ENCODE measurements around the gene SPTAN1. TPM values are rescaled to one million over a fixed set of nuclear protein-coding genes. Genes with fewer than 3 reads are reported as not detected.

Gene SPTAN1
- total and polyA plus RNA-seq, 3 donors from 2014 or later = 299 to 665 (median 653) TPM

GRCh38 chr9:128669786-128670185 is 117.4 kb downstream of the SPTAN1 start:
- H3K27me3 ChIP-seq = no peaks in the 10 kb centered on the region
- H3K9me3 ChIP-seq = no peaks in the 10 kb centered on the region
- no peaks in the 10 kb centered on the region for H3K36me3 ChIP-seq (ENCODE audit: low read depth, missing control alignments)
- H3K4me3 ChIP-seq = no peak overlapping the region
- no peak overlapping the region for H3K27ac ChIP-seq
- no peak for DNase-seq
- intact Hi-C loops (cut with DNase I; ENCODE audit: low total_unique reads) = no loop called here
- 93 to 100% methylated on average over 4 to 6 of the region's 6 CpGs for WGBS, 2 donors
- H3K4me1 ChIP-seq = no peaks in the 10 kb centered on the region
- TF ChIP-seq CTCF (IDR thresholded peaks at IDR 0.05) = no peak
- no peak for TF ChIP-seq POLR2A (IDR thresholded peaks at IDR 0.05)

- H3K4me3 ChIP-seq = no peak overlapping the region
- 90 to 98% methylated on average over 4 of the region's 4 CpGs for WGBS, 2 donors
- no peaks in the 10 kb centered on the region for H3K4me1 ChIP-seq
- H3K9me3 ChIP-seq = no peaks in the 10 kb centered on the region
- TF ChIP-seq CTCF (IDR thresholded peaks at IDR 0.05) (no peak), POLR2A (IDR thresholded peaks at IDR 0.05) (no peak)
- H3K36me3 ChIP-seq (ENCODE audit: low read depth, missing control alignments) = no peaks in the 10 kb centered on the region
- H3K27me3 ChIP-seq = no peaks in the 10 kb centered on the region
- DNase-seq = no peak
- intact Hi-C loops (cut with DNase I; ENCODE audit: low total_unique reads) = no loop called here
- no peak overlapping the region for H3K27ac ChIP-seq
Observed at GRCh38 chr9:128675382-128675781, 123.0 kb downstream of the SPTAN1 start.

GRCh38 chr9:128677794-128678193 is 125.4 kb downstream of the SPTAN1 start:
- H3K4me3 ChIP-seq = no peak overlapping the region
- intact Hi-C loops (cut with DNase I; ENCODE audit: low total_unique reads) = no loop called here
- H3K36me3 ChIP-seq (ENCODE audit: low read depth, missing control alignments) = no peaks in the 10 kb centered on the region
- H3K9me3 ChIP-seq = no peaks in the 10 kb centered on the region
- WGBS, 2 donors = 71 to 76% methylated on average over 10 of the region's 10 CpGs
- DNase-seq = no peak
- TF ChIP-seq CTCF (IDR thresholded peaks at IDR 0.05) = no peak
- TF ChIP-seq POLR2A (IDR thresholded peaks at IDR 0.05) = no peak
- no peak overlapping the region for H3K27ac ChIP-seq
- H3K4me1 ChIP-seq = no peaks in the 10 kb centered on the region
- H3K27me3 ChIP-seq = no peaks in the 10 kb centered on the region

Small RNA genes lying within 50 kb of the gene (small RNA-seq; reads per million reads assigned to genes)
- 0 reads per million in 2 donors for gene RNU7-171P

Other genes with a start within 250 kb of the SPTAN1 start
- 10 to 100 TPM; 14.6 to 15.0 TPM for gene TRUB2, start 230.1 kb upstream of the SPTAN1 start, total RNA-seq
- gene TRUB2, start 230.1 kb upstream of the SPTAN1 start, polyA plus RNA-seq (ENCODE audit: insufficient read depth, low read depth, low replicate concordance) = 29.7 TPM
- 10 to 100 TPM; 54.9 to 65.0 TPM for gene COQ4, start 229.7 kb upstream of the SPTAN1 start, total RNA-seq
- 50.9 TPM for gene COQ4, start 229.7 kb upstream of the SPTAN1 start, polyA plus RNA-seq (ENCODE audit: insufficient read depth, low read depth, low replicate concordance)
- gene SLC27A4, start 212.1 kb upstream of the SPTAN1 start, total RNA-seq = 10 to 100 TPM; 32.8 to 38.0 TPM
- 37.1 TPM for gene SLC27A4, start 212.1 kb upstream of the SPTAN1 start, polyA plus RNA-seq (ENCODE audit: insufficient read depth, low read depth, low replicate concordance)
- 10 to 100 TPM; 31.5 to 36.8 TPM for gene URM1, start 181.2 kb upstream of the SPTAN1 start, total RNA-seq
- gene URM1, start 181.2 kb upstream of the SPTAN1 start, polyA plus RNA-seq (ENCODE audit: insufficient read depth, low read depth, low replicate concordance) = 51.1 TPM
- gene CERCAM, start 131.7 kb upstream of the SPTAN1 start, total RNA-seq = 10 to 100 TPM; 19.7 to 21.7 TPM
- gene CERCAM, start 131.7 kb upstream of the SPTAN1 start, polyA plus RNA-seq (ENCODE audit: insufficient read depth, low read depth, low replicate concordance) = 26.0 TPM
- gene ODF2, start 96.6 kb upstream of the SPTAN1 start, total RNA-seq = 100 to 1,000 TPM; 189 to 421 TPM
- 634 TPM for gene ODF2, start 96.6 kb upstream of the SPTAN1 start, polyA plus RNA-seq (ENCODE audit: insufficient read depth, low read depth, low replicate concordance)
- gene GLE1, start 47.9 kb upstream of the SPTAN1 start, total RNA-seq = 10 to 100 TPM; 44.7 to 59.7 TPM
- gene GLE1, start 47.9 kb upstream of the SPTAN1 start, polyA plus RNA-seq (ENCODE audit: insufficient read depth, low read depth, low replicate concordance) = 82.3 TPM
- 10 to 100 TPM; 78.4 to 96.7 TPM for gene DYNC2I2, start 104.3 kb downstream of the SPTAN1 start, total RNA-seq
- 102 TPM for gene DYNC2I2, start 104.3 kb downstream of the SPTAN1 start, polyA plus RNA-seq (ENCODE audit: insufficient read depth, low read depth, low replicate concordance)
- 100 to 1,000 TPM; 113 to 142 TPM for gene SET, start 136.6 kb downstream of the SPTAN1 start, total RNA-seq
- 159 TPM for gene SET, start 136.6 kb downstream of the SPTAN1 start, polyA plus RNA-seq (ENCODE audit: insufficient read depth, low read depth, low replicate concordance)
- gene PKN3, start 149.9 kb downstream of the SPTAN1 start, total RNA-seq = 1 to 10 TPM; 3.6 to 7.2 TPM
- gene PKN3, start 149.9 kb downstream of the SPTAN1 start, polyA plus RNA-seq (ENCODE audit: insufficient read depth, low read depth, low replicate concordance) = 4.2 TPM
- gene ZDHHC12, start 171.5 kb downstream of the SPTAN1 start, total RNA-seq = 10 to 100 TPM; 36.4 to 57.5 TPM
- 39.3 TPM for gene ZDHHC12, start 171.5 kb downstream of the SPTAN1 start, polyA plus RNA-seq (ENCODE audit: insufficient read depth, low read depth, low replicate concordance)
- gene ZER1, start 219.3 kb downstream of the SPTAN1 start, total RNA-seq = 100 to 1,000 TPM in 1 of 2 donors, 10 to 100 TPM in 1; 96.8 to 112 TPM
- 118 TPM for gene ZER1, start 219.3 kb downstream of the SPTAN1 start, polyA plus RNA-seq (ENCODE audit: insufficient read depth, low read depth, low replicate concordance)
- 10 to 100 TPM; 14.3 to 15.7 TPM for gene TBC1D13, start 234.7 kb downstream of the SPTAN1 start, total RNA-seq
- 15.5 TPM for gene TBC1D13, start 234.7 kb downstream of the SPTAN1 start, polyA plus RNA-seq (ENCODE audit: insufficient read depth, low read depth, low replicate concordance)

All from testis (tissue), 3 donors.